HPDE6-E6E7 (cell line): Measurements from ENCODE around the gene SMIM34.
"Not testable (repeated sequence)": the region's sequence is repeated elsewhere in the genome, so short reads cannot be mapped to it uniquely, and the experiment has no call there.

Source experiments
- DNase-seq: peaks from one replicate; pipeline ENCODE4 v3.0.0; 2011; ENCODE audit warnings: missing footprints; ENCODE audit errors: extremely low spot score

SMIM34 gene, protein sequence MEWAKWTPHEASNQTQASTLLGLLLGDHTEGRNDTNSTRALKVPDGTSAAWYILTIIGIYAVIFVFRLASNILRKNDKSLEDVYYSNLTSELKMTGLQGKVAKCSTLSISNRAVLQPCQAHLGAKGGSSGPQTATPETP

DNA sequence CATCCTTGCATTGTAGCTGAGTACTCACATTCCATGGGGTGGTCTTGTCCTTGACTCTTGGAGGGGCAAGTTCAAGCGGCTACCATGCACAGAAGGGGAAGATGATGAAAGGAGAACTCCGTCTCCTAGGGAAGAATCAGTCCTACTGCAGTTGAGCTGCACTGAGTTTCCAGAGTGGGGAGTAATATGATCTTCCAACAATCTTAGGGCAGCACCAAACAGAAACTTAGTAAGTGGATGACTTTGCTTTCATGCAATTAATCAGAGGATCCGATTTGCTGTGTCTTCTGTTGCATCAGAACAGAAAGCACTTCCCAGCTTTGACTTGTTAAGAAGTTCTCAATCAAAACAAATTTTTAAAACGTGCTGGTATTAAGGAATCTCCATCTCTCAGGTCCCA is at the start of gene SMIM34:
SMIM34 (minus strand) TSS at position 147 of the 400 bp plus-strand sequence; CDS start at position 35, 112 bp downstream.
- DNase-seq: not testable (repeated sequence)

DNA sequence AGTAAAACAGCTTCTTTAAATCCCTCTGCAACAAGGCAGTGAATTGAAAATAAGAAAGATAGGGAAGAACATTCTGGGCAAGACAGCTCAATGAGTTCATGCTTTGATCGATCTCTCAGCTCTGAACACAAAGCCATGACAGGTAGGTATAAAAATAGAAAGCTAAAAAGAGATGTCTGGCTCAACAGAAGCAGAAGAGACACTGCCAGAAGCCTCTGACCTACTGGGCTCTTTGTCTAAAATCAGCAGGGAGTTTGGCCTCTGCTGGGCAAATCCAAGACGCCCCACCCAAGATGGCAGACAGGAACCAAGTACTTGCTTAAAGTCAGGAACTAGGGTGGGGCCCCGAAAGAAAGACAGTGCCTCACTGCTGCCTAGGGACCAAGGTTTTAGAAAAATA is 43.6 kb upstream of the SMIM34 start:
- DNase-seq: not testable (repeated sequence)

DNA sequence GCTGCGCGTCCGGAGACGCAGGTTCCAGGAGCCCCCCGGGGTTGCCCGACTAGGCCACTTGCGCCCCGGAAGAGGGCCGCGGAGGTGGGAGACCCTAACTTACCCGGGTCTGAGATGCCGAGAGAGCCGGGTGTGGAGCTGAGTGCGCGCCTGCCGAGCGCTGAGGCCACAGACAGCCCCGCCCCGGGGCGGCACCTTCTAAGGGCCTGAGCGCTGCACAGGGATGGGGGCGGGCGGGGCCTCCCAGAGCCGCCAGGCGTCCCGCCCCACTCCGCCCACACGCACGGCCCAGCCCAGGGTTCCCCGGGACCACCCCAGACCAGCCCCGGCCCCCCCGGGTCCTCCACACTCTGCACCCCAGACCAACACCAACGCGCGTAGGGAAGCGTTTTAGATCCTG is 35.7 kb upstream of the SMIM34 start:
- not testable (repeated sequence) for DNase-seq

DNA sequence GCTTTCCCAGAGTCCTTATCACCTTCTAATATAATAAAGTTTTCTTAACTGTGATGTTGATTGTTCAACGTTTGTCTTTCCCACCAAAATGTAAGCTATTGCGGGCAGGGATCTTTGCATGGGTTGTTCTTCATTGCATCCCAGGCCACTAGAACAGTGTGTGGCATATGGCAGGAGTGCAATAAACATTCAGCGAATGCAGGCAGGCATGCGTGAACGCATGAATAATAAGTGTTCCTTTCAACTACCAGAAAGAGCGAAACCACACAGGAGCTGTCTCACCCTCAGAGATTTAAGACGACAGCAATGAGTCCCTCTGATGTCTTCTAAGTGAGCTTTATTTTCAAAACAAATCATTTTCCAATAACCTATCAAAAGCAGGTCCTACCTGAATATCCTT is 34.5 kb upstream of the SMIM34 start:
- not testable (repeated sequence) for DNase-seq

DNA sequence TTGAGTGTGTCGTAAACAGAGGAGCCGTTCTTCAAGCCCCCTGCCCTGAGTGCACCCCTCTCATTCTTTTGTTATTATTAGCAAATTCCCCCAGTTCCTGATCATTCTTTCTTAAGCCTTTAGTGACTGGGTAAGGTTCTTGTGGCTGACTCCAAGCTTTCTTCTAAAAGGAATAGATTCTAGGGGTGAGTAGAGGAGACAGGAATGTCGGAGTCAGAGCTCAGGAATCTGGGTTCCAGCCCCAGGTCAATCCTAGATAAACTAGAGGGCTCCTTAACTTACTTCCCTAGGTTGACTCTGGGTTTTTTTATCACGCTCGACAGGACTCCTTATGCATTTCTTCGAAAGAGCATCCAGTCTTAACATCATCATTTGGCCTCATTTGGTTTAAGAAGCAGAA is 32.4 kb upstream of the SMIM34 start:
- not testable (repeated sequence) for DNase-seq

DNA sequence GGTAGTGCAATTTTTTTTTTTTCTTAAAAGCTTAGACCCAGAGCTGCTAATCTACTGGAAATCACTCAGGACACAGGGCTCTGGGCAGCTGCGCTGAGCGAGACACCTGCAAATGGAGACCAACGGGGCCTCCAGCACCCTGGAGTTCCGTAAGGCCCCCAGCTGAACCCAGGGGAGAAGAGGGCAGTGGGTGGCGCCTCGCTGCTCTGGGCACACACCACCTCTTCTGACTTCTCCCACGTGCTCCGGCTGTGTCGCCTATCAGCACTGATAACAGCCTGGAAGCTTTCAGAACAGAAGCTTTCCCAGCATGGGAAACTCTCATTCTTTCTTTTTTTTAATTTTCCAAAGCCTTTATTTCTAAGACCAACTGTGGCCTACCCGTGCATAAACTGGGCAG is 31.9 kb upstream of the SMIM34 start:
- not testable (repeated sequence) for DNase-seq

DNA sequence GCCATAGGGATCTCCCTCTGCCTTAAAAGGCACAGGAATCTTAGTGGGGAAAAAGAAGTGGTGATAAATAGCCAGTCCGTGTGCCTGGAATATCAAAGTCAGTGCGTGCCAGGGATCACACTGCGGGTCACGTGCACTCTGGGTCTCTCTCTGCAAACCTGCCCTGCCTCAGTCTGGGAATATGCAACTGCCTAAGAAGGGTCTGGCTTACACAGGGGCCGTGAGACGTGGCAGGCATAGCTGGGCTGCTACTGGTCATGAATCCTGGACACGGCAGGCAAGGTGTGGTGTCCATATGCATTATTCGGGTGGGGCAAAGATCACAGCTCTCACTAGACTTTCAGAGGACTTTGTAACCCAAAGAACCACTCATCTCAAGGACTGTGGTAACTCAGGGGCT is 23.3 kb upstream of the SMIM34 start:
- DNase-seq: not testable (repeated sequence)

DNA sequence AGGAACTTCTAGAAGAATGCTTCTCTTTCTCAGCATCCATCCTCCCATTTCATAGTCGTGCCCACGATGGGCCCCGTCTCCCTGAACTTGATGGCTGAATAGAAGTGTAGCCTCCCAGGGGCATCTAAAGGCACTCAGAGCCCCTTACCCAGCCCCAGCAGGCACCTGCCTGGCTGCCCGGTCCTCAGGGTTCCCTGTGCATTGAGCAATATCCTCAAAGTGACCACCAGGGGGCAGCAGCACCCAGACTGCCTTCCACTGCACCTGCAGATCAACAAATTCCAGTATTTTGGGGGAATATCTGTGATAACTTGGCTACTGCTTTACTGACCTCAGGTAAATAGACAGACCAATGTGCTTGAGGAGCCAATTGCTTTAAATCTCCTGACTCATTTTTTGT is 19.7 kb upstream of the SMIM34 start:
- DNase-seq: not testable (repeated sequence)

DNA sequence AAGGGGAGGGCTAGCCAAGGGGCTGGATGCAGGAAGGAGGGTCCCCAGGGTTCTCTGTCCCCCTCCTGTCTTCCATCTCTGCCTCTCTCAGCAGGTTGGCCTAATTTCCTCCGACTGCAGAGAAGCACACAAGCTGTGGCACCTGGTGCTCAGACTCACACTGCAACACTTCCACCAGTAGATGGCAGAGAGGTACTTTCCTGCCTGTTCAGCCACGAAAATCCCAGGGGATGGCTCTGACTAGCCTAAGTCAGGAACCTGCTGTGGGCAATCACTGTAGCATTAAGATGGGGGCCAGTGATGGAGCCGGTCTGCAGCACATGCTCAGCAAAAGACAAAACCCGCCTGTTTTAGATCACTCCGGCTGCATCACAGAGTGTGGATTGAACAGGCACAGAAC is 6.0 kb upstream of the SMIM34 start:
- DNase-seq: not testable (repeated sequence)

DNA sequence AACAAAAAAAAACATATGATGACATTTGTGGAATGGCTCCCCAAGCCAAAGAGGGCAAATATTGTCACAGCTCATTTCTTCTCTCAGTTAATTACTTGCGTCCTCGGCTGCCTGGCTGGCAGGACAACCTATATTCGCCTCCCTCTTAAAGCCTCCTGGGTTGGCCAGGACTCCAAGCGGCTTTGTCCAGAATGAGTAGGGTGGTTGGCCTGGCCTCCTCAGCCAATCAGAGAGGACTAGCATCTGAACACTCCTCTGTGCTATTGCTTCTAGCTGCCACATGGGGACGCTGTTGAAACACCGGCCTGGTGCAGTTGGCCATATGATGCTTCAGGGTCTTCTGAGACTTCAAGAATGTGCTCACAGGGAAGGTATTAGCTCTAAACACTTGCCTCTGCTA is 4.7 kb upstream of the SMIM34 start:
- not testable (repeated sequence) for DNase-seq

DNA sequence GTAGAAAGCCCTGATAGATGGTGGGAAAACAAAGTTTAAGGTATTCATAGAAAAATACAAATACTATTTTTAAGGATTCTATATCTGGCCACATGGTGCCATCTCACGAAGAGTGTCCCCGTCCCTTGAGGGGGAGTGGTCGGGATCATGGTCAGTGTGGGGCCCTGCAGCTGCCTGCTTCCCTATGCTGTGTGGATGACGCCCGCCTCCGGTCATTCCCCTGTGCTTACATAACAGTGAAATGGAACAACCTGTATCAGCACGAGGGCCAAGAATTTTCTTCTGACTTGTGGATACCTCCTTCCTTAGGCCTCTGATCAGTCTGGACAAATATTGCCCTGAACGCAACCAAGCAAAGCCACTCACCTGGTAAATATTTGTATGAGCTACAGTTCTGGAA is 3.6 kb upstream of the SMIM34 start:
- DNase-seq: not testable (repeated sequence)

DNA sequence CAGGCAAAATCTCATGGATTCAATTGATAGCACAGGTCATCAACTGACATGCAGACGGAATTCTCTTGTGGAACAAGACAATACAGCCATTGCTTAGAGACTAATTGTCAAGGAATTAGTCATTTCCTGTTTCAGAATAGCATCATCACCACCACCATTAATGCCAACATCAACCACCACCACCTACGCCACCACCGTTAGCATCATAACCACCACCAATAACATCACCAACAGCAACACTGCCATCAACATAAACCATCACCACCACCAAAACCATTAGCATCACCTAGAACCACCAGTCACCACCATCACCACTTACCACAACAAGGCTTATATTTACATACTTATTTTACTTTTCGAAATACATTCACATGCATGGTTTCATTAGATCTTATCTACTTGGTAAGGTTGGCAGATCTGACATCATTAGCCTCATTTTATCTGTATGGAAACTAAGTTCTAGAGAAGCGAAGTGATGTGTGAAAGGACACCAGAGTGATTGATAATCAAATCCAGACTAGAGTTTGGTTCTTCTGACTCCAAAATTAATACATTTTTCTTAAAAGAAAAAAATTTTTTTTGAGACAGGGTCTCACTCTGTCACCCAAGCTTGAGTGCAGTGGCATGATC is 6.2 kb downstream of the SMIM34 start:
- DNase-seq: not testable (repeated sequence)

DNA sequence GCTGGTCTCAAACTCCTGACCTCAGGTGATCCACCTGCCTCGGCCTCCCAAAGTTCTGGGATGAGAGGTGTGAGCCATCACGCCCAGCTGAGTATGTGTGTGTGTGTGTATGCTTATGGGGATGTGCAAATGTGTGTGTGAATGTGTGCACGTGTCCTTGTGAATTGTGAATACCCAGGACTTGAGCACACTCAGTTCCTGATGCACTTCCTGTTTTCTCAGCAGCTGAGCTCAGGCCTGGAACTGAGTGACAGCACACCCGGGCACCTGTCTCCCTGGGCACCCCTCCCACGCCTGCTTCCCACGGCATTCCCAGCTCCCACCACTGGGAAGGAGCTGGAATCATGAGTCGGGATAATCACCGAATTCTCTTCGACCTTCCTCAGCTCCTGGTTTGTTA is 16.5 kb downstream of the SMIM34 start:
- DNase-seq: not testable (repeated sequence)

DNA sequence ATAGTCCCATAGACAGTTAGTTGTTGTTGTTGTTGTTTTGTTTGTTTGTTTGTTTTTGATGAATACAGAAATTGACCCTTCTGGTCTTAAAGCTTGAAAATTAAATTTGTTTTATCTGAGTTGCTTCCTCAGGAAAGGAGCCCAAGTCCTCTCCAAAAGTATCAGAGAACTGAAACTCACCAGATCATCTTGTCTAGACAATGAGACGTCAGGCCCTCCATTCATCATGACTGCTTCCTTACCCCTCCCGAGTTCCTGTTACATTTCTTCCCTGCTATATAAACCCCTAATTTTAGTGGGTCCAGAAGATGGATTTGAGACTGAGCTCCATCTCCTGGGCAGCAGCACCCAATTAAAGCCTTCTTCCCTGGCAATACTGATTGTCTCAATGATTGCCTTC is 17.1 kb downstream of the SMIM34 start:
- not testable (repeated sequence) for DNase-seq

DNA sequence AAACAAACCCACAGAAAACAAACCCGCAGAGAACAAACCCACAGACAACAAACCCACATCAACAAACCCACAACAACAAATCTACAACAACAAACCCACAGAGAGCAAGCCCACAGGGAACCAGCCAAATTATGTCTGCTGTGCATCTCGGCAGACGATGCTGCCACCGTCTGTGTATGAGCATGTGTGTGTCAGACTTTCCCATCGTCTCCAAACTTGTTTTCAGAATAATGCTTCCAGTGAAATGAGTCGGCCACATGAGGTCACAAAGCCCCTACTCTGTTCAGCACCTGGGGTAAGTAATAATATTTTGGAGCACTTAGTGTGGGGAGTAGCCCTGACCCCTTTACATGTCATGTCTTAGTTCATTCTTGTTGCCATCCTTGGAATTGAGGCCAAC is 17.6 kb downstream of the SMIM34 start:
- not testable (repeated sequence) for DNase-seq

DNA sequence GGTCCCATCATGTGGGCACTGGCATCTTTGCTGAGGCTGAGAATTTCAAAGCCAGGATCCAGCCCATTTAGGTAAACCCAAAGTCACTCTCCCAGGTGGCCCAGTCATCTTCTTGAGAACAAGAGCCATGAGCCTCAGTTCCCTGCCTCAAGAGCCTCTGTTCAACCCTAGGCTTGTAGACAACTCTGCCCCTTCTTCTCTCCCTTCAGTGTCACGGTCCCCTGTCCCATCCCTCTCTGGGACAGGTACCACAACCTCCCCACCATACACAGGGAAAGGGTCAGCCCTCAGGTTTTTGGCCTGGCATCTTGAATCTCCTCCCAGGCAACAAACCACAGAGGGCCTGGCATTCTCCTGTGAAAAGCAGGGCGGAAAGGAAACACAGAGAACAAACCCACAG is 18.1 kb downstream of the SMIM34 start:
- DNase-seq: not testable (repeated sequence)

DNA sequence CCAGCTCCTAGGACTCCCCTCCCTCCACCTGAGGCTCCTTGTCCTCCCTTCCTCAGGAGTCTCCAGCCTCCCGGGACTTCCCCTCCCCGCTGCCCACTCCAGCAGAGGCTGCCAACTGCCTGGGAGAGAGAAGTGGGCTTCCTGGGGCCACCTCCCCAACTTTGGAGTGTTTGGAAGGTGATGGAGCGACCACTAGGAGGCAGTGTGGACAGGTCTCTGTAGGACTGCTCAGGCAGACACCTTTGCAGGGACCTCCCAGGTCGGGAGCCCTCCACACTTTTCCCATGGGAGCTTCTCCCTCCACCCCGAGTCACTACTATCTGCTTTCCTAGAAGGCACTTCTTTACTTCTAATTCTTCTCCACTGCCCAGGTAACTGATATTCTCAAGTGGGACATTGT is 19.0 kb downstream of the SMIM34 start:
- not testable (repeated sequence) for DNase-seq

DNA sequence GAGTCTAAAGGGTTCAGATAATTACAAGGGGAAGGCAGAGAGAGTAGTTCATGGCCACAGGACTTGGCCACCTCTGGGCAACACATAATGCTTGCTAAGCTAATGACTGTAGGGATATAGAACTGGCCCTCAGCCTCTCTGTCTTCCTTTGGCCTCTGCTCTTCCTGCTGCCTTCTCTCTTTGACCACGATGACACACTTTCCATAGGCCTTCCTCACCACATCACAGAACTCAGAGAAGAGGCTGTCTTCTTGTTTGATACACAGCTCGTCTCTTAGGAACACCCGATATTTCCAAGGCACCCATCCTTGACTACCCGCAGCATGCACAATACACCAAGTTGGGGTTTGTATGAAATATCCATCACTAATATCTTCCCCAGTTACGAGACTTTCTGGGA is 23.2 kb downstream of the SMIM34 start:
- not testable (repeated sequence) for DNase-seq

DNA sequence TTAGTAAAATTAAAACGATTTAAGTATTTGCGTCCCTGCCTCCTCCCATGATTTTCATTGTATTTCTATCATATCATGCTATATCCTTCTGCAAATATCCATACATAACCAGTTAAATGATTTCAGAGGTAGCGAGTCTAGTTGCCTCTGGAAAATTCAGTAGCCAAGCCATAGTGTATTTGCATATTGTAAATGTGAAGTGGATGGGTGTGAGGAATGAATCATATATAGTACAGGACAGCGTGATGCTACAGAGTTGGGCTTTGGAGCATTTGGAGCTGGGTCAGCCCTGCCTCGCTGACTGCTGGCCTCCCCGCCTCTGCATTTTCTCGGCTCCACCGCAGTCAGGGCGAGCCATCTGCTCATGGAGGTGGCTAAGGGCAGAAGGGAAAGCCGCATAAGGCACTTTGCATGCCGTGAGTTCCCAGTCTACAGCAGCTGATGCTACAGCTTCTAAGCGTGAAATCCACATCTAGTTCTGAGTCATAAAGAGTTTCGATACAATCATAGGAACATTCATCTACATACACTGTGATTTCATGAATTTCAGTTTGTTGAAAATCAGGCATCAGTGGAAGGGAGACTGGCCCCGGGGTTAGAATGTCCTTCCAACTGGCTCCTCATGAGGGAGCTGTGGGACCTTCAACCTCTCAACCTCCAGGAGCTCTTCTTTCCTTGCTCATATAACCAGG is 39.9 kb downstream of the SMIM34 start:
- not testable (repeated sequence) for DNase-seq

DNA sequence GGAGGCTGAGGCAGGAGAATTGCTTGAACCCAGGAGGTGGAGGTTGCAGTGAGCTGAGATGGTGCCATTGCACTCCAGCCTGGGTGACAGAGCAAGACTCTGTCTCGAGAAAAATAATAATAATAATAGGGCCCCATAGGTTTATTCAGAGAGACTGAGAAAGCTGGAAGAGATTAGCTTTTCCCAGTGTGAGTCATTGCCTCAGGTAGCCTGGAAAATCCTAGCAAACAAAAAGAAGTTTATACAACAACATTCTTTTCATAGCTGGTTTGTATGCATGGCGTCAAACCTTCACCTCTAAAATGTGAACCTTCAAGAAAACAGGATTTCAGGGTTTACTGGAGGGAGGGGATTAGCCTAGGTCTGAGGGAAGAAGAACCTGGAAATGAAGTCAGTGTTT is 40.6 kb downstream of the SMIM34 start:
- DNase-seq: not testable (repeated sequence)

DNA sequence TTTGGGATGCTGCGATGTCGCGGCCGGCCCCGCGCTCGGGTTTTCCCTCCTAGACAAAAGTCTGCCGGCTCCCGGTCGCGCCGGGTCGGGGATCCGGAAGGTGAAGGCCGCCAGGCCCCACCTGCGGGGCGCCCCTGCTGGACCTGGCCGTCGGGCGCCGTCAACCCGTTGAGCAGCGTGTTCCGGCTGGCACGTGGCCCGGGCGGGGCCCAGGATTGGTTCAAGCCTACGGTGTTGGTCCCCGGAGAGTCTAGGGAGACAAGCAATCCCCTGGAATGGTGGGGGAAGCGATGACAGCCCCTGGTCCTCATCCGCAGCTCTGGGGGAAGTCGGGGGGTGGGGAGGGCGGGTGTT is 48.2 kb downstream of the SMIM34 start:
- DNase-seq: not testable (repeated sequence)

DNA sequence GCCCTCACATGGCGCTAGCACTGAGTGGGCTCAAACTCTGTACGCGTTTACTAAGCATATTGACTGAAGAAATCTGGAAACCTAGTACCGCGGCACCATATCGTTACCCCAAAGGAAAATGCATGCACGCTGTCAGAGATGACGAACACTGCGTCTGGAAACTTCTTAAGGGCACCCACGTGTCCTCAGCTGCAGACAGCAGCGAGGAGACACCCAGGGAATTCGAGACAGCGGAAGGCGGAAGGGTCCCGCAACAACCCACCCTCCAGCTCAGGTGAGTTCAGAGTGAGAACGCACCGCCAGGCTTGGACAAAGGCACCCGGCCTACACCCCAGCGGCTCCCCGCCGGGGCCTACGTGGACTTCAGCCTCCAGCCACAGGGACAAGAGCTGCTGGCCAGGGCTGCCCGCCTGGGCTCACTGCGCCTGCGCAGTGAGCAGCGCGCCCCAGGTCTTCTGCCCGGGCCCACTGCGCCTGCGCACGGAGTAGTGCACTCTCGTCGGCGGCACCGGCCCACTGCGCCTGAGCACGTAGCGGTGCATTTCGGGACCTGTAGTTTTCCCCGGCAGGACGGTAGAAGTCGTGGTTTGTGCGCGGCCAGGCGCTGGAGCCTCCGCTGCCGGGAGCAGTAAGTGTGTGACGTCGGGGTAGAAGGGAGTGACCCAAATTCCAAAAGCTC is 48.7 kb downstream of the SMIM34 start, which contains the start of gene SMIM11:
SMIM11 (plus strand) TSS at position 568 of the 679 bp plus-strand sequence. CDS start 3,998 bp downstream, outside the sequence.
- not testable (repeated sequence) for DNase-seq
